Mesenchymal stem cell (in vitro differentiated cells and primary cell): Measurements from ENCODE around the gene SPAG6.

Source experiments
- DNase-seq: peaks from one replicate; pipeline ENCODE4 v3.0.0-alpha.2; 2013
- H2AFZ ChIP-seq: one replicate; pipeline ENCODE4 v1.6.1; 2013; ENCODE audit warnings: low read depth, mild to moderate bottlenecking, control low read depth, inconsistent platforms, low read length, moderate library complexity
- H2AK5ac ChIP-seq: 2 replicates; pipeline ENCODE4 v1.6.1; 2013; ENCODE audit warnings: low read length, moderate library complexity, mild to moderate bottlenecking, inconsistent platforms; ENCODE audit not compliant: severe bottlenecking
- H2BK120ac ChIP-seq: one replicate; pipeline ENCODE4 v1.6.1; 2013; ENCODE audit warnings: low read depth, mild to moderate bottlenecking, inconsistent platforms, low read length, moderate library complexity
- H2BK12ac ChIP-seq, 2 experiments: one replicate each; pipeline ENCODE4 v1.6.1; 2013; ENCODE audit warnings: inconsistent platforms in 2 of 2, low read length in 2 of 2, mild to moderate bottlenecking in 2 of 2, moderate library complexity in 2 of 2, control low read depth in 1 of 2
- H2BK15ac ChIP-seq: one replicate; pipeline ENCODE4 v1.6.1; 2013; ENCODE audit warnings: mild to moderate bottlenecking, low read depth, inconsistent platforms; ENCODE audit not compliant: poor library complexity, severe bottlenecking
- H2BK5ac ChIP-seq: 2 replicates; pipeline ENCODE4 v1.6.1; 2013; ENCODE audit warnings: low read depth, mild to moderate bottlenecking, low read length, control low read depth, inconsistent platforms; ENCODE audit not compliant: poor library complexity, severe bottlenecking
- H3K14ac ChIP-seq, 2 experiments: one replicate each; pipeline ENCODE4 v1.6.1; 2013; ENCODE audit warnings: inconsistent platforms in 2 of 2, low read length in 2 of 2, control low read depth in 1 of 2, mild to moderate bottlenecking in 1 of 2, moderate library complexity in 1 of 2
- H3K18ac ChIP-seq, 2 experiments: one replicate each; pipeline ENCODE4 v1.6.1; 2013; ENCODE audit warnings: inconsistent platforms in 2 of 2, low read length in 2 of 2, control low read depth in 1 of 2, low read depth in 1 of 2, mild to moderate bottlenecking in 1 of 2
- H3K23ac ChIP-seq, 2 experiments: one replicate each; pipeline ENCODE4 v1.6.1; 2013; ENCODE audit warnings: inconsistent platforms in 2 of 2, low read length in 2 of 2, mild to moderate bottlenecking in 2 of 2, moderate library complexity in 2 of 2, control low read depth in 1 of 2
- H3K27ac ChIP-seq: 2 replicates; pipeline ENCODE4 v1.5.1; 2013; ENCODE audit warnings: mild to moderate bottlenecking, moderate library complexity, low read length, control low read depth, inconsistent platforms; ENCODE audit not compliant: poor library complexity, severe bottlenecking
- H3K27me3 ChIP-seq, 2 experiments: 2 replicates each; pipeline versions ENCODE4 v1.6.1 to v1.7.0; 2013; ENCODE audit warnings: low read length in 2 of 2, mild to moderate bottlenecking in 2 of 2, moderate library complexity in 2 of 2, control low read depth in 1 of 2, inconsistent platforms in 1 of 2; ENCODE audit not compliant: control insufficient read depth in 1 of 2, insufficient read depth in 1 of 2
- H3K36me3 ChIP-seq, 2 experiments: 2 replicates each; pipeline versions ENCODE4 v1.6.1 to v1.7.0; 2013; ENCODE audit warnings: low read length in 2 of 2, control low read depth in 1 of 2, inconsistent platforms in 1 of 2, low read depth in 1 of 2, mild to moderate bottlenecking in 1 of 2; ENCODE audit not compliant: insufficient read depth in 2 of 2, control insufficient read depth in 1 of 2
- H3K4ac ChIP-seq, 2 experiments: one replicate each; pipeline ENCODE4 v1.6.1; 2013; ENCODE audit warnings: inconsistent platforms in 2 of 2, low read length in 2 of 2, mild to moderate bottlenecking in 2 of 2, moderate library complexity in 2 of 2, control low read depth in 1 of 2, low read depth in 1 of 2
- H3K4me1 ChIP-seq: 2 replicates; pipeline ENCODE4 v1.6.1; 2013; ENCODE audit warnings: low read depth, low read length, control low read depth; ENCODE audit not compliant: control insufficient read depth, insufficient read depth
- H3K4me2 ChIP-seq: 2 replicates; pipeline ENCODE4 v1.6.1; 2013; ENCODE audit warnings: low read length, mild to moderate bottlenecking, inconsistent platforms; ENCODE audit not compliant: poor library complexity, severe bottlenecking
- H3K4me3 ChIP-seq, 2 experiments: 2 replicates each; pipeline versions ENCODE4 v1.5.1 to v1.7.0; 2013; ENCODE audit warnings: low read length in 2 of 2, mild to moderate bottlenecking in 2 of 2, control low read depth in 1 of 2, low read depth in 1 of 2; ENCODE audit not compliant: insufficient read depth in 1 of 2
- H3K79me1 ChIP-seq: replicated peaks from 2 replicates; pipeline ENCODE4 v1.6.1; 2013; ENCODE audit warnings: mild to moderate bottlenecking, control low read depth, low read length, inconsistent platforms; ENCODE audit not compliant: poor library complexity, severe bottlenecking
- H3K9ac ChIP-seq: 2 replicates; pipeline ENCODE4 v1.7.0; 2013; ENCODE audit warnings: mild to moderate bottlenecking, low read length, moderate library complexity
- H3K9me3 ChIP-seq: 2 replicates; pipeline ENCODE4 v1.7.0; 2013; ENCODE audit warnings: mild to moderate bottlenecking, low read length; ENCODE audit not compliant: control insufficient read depth
- H4K8ac ChIP-seq: one replicate; pipeline ENCODE4 v1.6.1; 2013; ENCODE audit warnings: inconsistent platforms, mild to moderate bottlenecking, low read length, moderate library complexity
- H4K91ac ChIP-seq: one replicate; pipeline ENCODE4 v1.6.1; 2013; ENCODE audit warnings: mild to moderate bottlenecking, low read length, inconsistent platforms
- WGBS: methylation state at CpG from one replicate; pipeline ENCODE4 v1.1.7; 2013; ENCODE audit warnings: mixed read lengths; 5-methylcytosine and 5-hydroxymethylcytosine counted together

SPAG6 gene

GRCh38 chr10:22372917-22373316 lies 27.6 kb downstream of the SPAG6 start:
- no peak for DNase-seq
- H3K36me3 ChIP-seq, result no peaks in the 10 kb centered on the region
- H3K9me3 ChIP-seq, result no peaks in the 10 kb centered on the region
- H3K27ac ChIP-seq, result no peak overlapping the region
- no peak overlapping the region for H2AK5ac ChIP-seq
- no peak overlapping the region for H3K14ac ChIP-seq
- no peaks in the 10 kb centered on the region for H3K27me3 ChIP-seq
- 94% methylated on average over 6 of the region's 9 CpGs for WGBS
- no peak overlapping the region for H2BK12ac ChIP-seq
- H4K91ac ChIP-seq, result no peak overlapping the region
- H2BK120ac ChIP-seq, result no peak overlapping the region
- peak overlapping the region in 1 of 2 experiments; percentile 45 for H3K4me3 ChIP-seq
- H3K23ac ChIP-seq, result no peak overlapping the region
- no peaks in the 10 kb centered on the region for H3K4me1 ChIP-seq
- no peaks in the 10 kb centered on the region for H3K79me1 ChIP-seq
- peak overlapping the region; percentile 37 for H3K9ac ChIP-seq
- no peak overlapping the region for H2AFZ ChIP-seq
- no peak overlapping the region for H2BK5ac ChIP-seq
- no peak overlapping the region for H3K4me2 ChIP-seq
- H4K8ac ChIP-seq, result no peak overlapping the region
- no peak overlapping the region for H3K18ac ChIP-seq
- H3K4ac ChIP-seq, result no peak overlapping the region
- H2BK15ac ChIP-seq, result no peak overlapping the region

- Histone ChIP-seq H2BK120ac (no peak overlapping the region), H3K14ac (no peak overlapping the region), H3K4ac (no peak overlapping the region), H4K8ac (no peak overlapping the region), H3K9me3 (no peaks in the 10 kb centered on the region), H2BK15ac (no peak overlapping the region), H2BK12ac (no peak overlapping the region), H3K79me1 (no peaks in the 10 kb centered on the region), H3K4me2 (no peak overlapping the region), H3K23ac (no peak overlapping the region), H4K91ac (no peak overlapping the region), H2BK5ac (no peak overlapping the region), H3K36me3 (no peaks in the 10 kb centered on the region), H2AK5ac (no peak overlapping the region), H2AFZ (no peak overlapping the region), H3K18ac (no peak overlapping the region), H3K27ac (no peak overlapping the region), H3K9ac (no peak overlapping the region), H3K4me1 (no peaks in the 10 kb centered on the region), H3K4me3 (no peak overlapping the region), H3K27me3 (no peaks in the 10 kb centered on the region)
- no peak for DNase-seq
- WGBS, result 100% methylated on average over 2 of the region's 3 CpGs
Observed at GRCh38 chr10:22374489-22375126, 29.3 kb downstream of the SPAG6 start.

- H2AK5ac ChIP-seq, result no peak overlapping the region
- no peaks in the 10 kb centered on the region for H3K27me3 ChIP-seq
- no peak overlapping the region for H2BK15ac ChIP-seq
- H3K9ac ChIP-seq, result no peak overlapping the region
- H2BK5ac ChIP-seq, result no peak overlapping the region
- no peaks in the 10 kb centered on the region for H3K36me3 ChIP-seq
- H3K9me3 ChIP-seq, result no peaks in the 10 kb centered on the region
- H3K14ac ChIP-seq, result no peak overlapping the region
- no peak for DNase-seq
- no peak overlapping the region for H3K4ac ChIP-seq
- no peak overlapping the region for H2AFZ ChIP-seq
- no peak overlapping the region for H4K91ac ChIP-seq
- no peak overlapping the region for H3K4me3 ChIP-seq
- H2BK120ac ChIP-seq, result no peak overlapping the region
- no peaks in the 10 kb centered on the region for H3K4me1 ChIP-seq
- no peak overlapping the region for H2BK12ac ChIP-seq
- H3K27ac ChIP-seq, result no peak overlapping the region
- H3K23ac ChIP-seq, result no peak overlapping the region
- H4K8ac ChIP-seq, result no peak overlapping the region
- no peaks in the 10 kb centered on the region for H3K79me1 ChIP-seq
- H3K4me2 ChIP-seq, result no peak overlapping the region
- 93% methylated on average over 2 of the region's 3 CpGs for WGBS
- H3K18ac ChIP-seq, result no peak overlapping the region
Observed at GRCh38 chr10:22379059-22379458, 33.8 kb downstream of the SPAG6 start.

GRCh38 chr10:22381262-22381661 lies 36.0 kb downstream of the SPAG6 start:
- DNase-seq, result no peak
- Histone ChIP-seq H3K4me3 (no peak overlapping the region), H3K27ac (no peak overlapping the region), H3K4ac (no peak overlapping the region), H2BK120ac (no peak overlapping the region), H3K27me3 (no peaks in the 10 kb centered on the region), H3K36me3 (no peaks in the 10 kb centered on the region), H3K14ac (no peak overlapping the region), H2AFZ (no peak overlapping the region), H2BK5ac (no peak overlapping the region), H4K91ac (no peak overlapping the region), H3K9ac (no peak overlapping the region), H3K4me2 (no peak overlapping the region), H2AK5ac (no peak overlapping the region), H2BK12ac (no peak overlapping the region), H3K23ac (no peak overlapping the region), H2BK15ac (no peak overlapping the region), H3K4me1 (no peaks in the 10 kb centered on the region), H3K79me1 (no peaks in the 10 kb centered on the region), H3K9me3 (no peaks in the 10 kb centered on the region), H4K8ac (no peak overlapping the region), H3K18ac (no peak overlapping the region)
- WGBS, result 81% methylated on average over 3 of the region's 4 CpGs
